ENCODE results near the gene SUMF2. TPM values are rescaled to one million over a fixed set of nuclear protein-coding genes. Genes with fewer than 3 reads are reported as not detected.
A peak's percentile ranks its signal among the peaks of the same experiment; 100 is the strongest.
"Not testable (repeated sequence)": the region's sequence is repeated elsewhere in the genome, so short reads cannot be mapped to it uniquely, and the experiment has no call there.

SUMF2 gene
- total RNA-seq, 4 donors from 2014 or later = 93.4 to 481 (median 127) TPM

- WGBS, 2 donors (ENCODE audit: low coverage in 1 of 2) = 3 to 8% methylated on average over 7 to 48 of the region's 57 CpGs
- in situ Hi-C loops (cut with MboI; ENCODE audit: low pct_ligation_motif_present in 1 of 4, low pct_unique_long_range_greater_than_20kb in 1 of 4, low sequenced_read_pairs in 3 of 4) = no loop called here
These were observed 42.3 kb downstream of the SUMF2 start, which contains the start of gene CHCHD2 for GRCh38 chr7:56106108-56107073. Gene CHCHD2 (minus strand): TSS chr7:56106476. CDS start chr7:56106413, 63 bp downstream.

GRCh38 chr7:56107954-56108258 lies 43.8 kb downstream of the SUMF2 start:
- no peaks in the 10 kb centered on the region for H3K9me3 ChIP-seq
- no peak overlapping the region for H3K27ac ChIP-seq
- H3K4me1 ChIP-seq = peaks cover 0 to 16% (median 11%) of the 10 kb centered on the region in 4 donors
- H3K36me3 ChIP-seq = peaks cover 0 to 15% (median 7%) of the 10 kb centered on the region in 4 donors
- H3K4me3 ChIP-seq = no peak overlapping the region
- DNase-seq = no peak
- TF ChIP-seq CTCF (IDR thresholded peaks at IDR 0.05) (no peak), EP300 (IDR thresholded peaks at IDR 0.05; ENCODE audit: low read depth) (no peak), POLR2AphosphoS5 (IDR thresholded peaks at IDR 0.05) (no peak), POLR2A (IDR thresholded peaks at IDR 0.05) (no peak)
- H3K27me3 ChIP-seq = no peaks in the 10 kb centered on the region
- intact Hi-C loops (cut with DNase I; ENCODE audit: low total_unique reads) = no loop called here
- in situ Hi-C loops (cut with MboI; ENCODE audit: low pct_ligation_motif_present in 1 of 4, low pct_unique_long_range_greater_than_20kb in 1 of 4, low sequenced_read_pairs in 3 of 4) = no loop called here
- WGBS, 2 donors (ENCODE audit: low coverage in 1 of 2) = 43 to 97% methylated on average over 1 of the region's 1 CpG

More at GRCh38 chr7:56106108-56107073, 42.3 kb downstream of the SUMF2 start, which contains the start of gene CHCHD2:
- H3K27ac ChIP-seq = peak within 1 kb of the TSS; percentile 91 to 95 (median 92)
- TF ChIP-seq CTCF (IDR thresholded peaks at IDR 0.05) = no peak
- peak; percentile 97 for TF ChIP-seq POLR2A (IDR thresholded peaks at IDR 0.05)
- TF ChIP-seq POLR2AphosphoS5 (IDR thresholded peaks at IDR 0.05) = peak; percentile 94 to 98 (median 98)
- H3K9me3 ChIP-seq = no peaks in the 10 kb centered on the region
- H3K4me1 ChIP-seq = peaks cover 0 to 16% (median 11%) of the 10 kb centered on the region in 4 donors
- peak; percentile 97 for DNase-seq
- intact Hi-C loops (cut with DNase I; ENCODE audit: low total_unique reads) = no loop called here
- peak within 1 kb of the TSS; percentile 72 to 91 (median 81) for H3K4me3 ChIP-seq
- H3K27me3 ChIP-seq = no peaks in the 10 kb centered on the region
- peaks cover 0 to 31% (median 15%) of the 10 kb centered on the region in 4 donors for H3K36me3 ChIP-seq

- TF ChIP-seq POLR2A (IDR thresholded peaks at IDR 0.05) (no peak), EP300 (IDR thresholded peaks at IDR 0.05; ENCODE audit: low read depth) (no peak), CTCF (IDR thresholded peaks at IDR 0.05) (no peak), POLR2AphosphoS5 (IDR thresholded peaks at IDR 0.05) (no peak)
- in situ Hi-C loops (cut with MboI; ENCODE audit: low pct_ligation_motif_present in 1 of 4, low pct_unique_long_range_greater_than_20kb in 1 of 4, low sequenced_read_pairs in 3 of 4) = no loop called here
- intact Hi-C loops (cut with DNase I; ENCODE audit: low total_unique reads) = no loop called here
These were observed 46.5 kb downstream of the SUMF2 start for GRCh38 chr7:56110611-56111010.

GRCh38 chr7:56112244-56112643 lies 48.2 kb downstream of the SUMF2 start:
- intact Hi-C loops (cut with DNase I; ENCODE audit: low total_unique reads); H3K27ac ChIP-seq; in situ Hi-C loops (cut with MboI; ENCODE audit: low pct_ligation_motif_present in 1 of 4, low pct_unique_long_range_greater_than_20kb in 1 of 4, low sequenced_read_pairs in 3 of 4); H3K4me1 ChIP-seq; H3K4me3 ChIP-seq; H3K36me3 ChIP-seq; DNase-seq; H3K9me3 ChIP-seq: not testable (repeated sequence)
- peaks cover 19% of the 10 kb centered on the region for H3K27me3 ChIP-seq
- 92% methylated on average over 3 of the region's 3 CpGs; no CpG with 5 or more reads in 1 of the 2 donors for WGBS, 2 donors (ENCODE audit: low coverage in 1 of 2)

More at GRCh38 chr7:56110611-56111010, 46.5 kb downstream of the SUMF2 start:
- 71 to 83% methylated on average over 1 of the region's 1 CpG for WGBS, 2 donors (ENCODE audit: low coverage in 1 of 2)
- DNase-seq = no peak
- Histone ChIP-seq H3K4me3 (no peak overlapping the region), H3K36me3 (no peaks in the 10 kb centered on the region), H3K4me1 (peaks cover 0 to 4% (median 0%) of the 10 kb centered on the region in 4 donors), H3K27me3 (peaks cover 5% of the 10 kb centered on the region), H3K27ac (no peak overlapping the region), H3K9me3 (no peaks in the 10 kb centered on the region)

All from transverse colon (tissue), 4 donors.